CD4-positive, CD25-positive, alpha-beta regulatory T cell (primary cell): ENCODE data around the gene MAGEB5. TPM values are rescaled to one million over a fixed set of nuclear protein-coding genes. Genes with fewer than 3 reads are reported as not detected.

Experiments used
- ATAC-seq, 2 donors: fragments of 150-1000 bp; cut with Tn5 transposase; one replicate each; pipeline ENCODE4 v1.10.0; 2021; ENCODE audit warnings: low read depth in 2 of 2, moderate number of reproducible peaks in 2 of 2, moderate library complexity in 1 of 2
- DNase-seq, 3 donors: peaks; one replicate each; pipeline versions ENCODE4 v3.0.0 to v3.0.0-alpha.2; 2012 to 2022; ENCODE audit warnings: mixed read lengths in 1 of 3
- H3K27ac ChIP-seq: one replicate; pipeline ENCODE4 v1.7.0; 2013; ENCODE audit warnings: mild to moderate bottlenecking, low read length; ENCODE audit not compliant: insufficient read depth, poor library complexity, severe bottlenecking
- H3K27me3 ChIP-seq: one replicate; pipeline ENCODE4 v1.7.0; 2013; ENCODE audit warnings: low read length; ENCODE audit not compliant: control insufficient read depth, insufficient read depth
- H3K36me3 ChIP-seq: one replicate; pipeline ENCODE4 v1.7.0; 2013; ENCODE audit warnings: mild to moderate bottlenecking, low read length, moderate library complexity; ENCODE audit not compliant: control insufficient read depth, insufficient read depth
- H3K4me1 ChIP-seq: 2 replicates; pipeline ENCODE4 v1.7.0; 2013; ENCODE audit warnings: mild to moderate bottlenecking, low read length; ENCODE audit not compliant: insufficient read depth, control insufficient read depth, poor library complexity, severe bottlenecking
- H3K4me3 ChIP-seq: one replicate; pipeline ENCODE4 v1.7.0; 2013; ENCODE audit warnings: low read depth, mild to moderate bottlenecking, low read length, moderate library complexity
- H3K9me3 ChIP-seq, 2 experiments: 1 replicate in 1 of 2; 2 replicates in 1 of 2; pipeline ENCODE4 v1.7.0; 2013; ENCODE audit warnings: low read length in 2 of 2, mild to moderate bottlenecking in 1 of 2, moderate library complexity in 1 of 2; ENCODE audit not compliant: control insufficient read depth in 2 of 2
- H3K27ac Mint-ChIP-seq, 3 donors: one replicate each; pipeline ENCODE4 v1.8.0; 2020 to 2022; ENCODE audit warnings: mild to moderate bottlenecking in 3 of 3, mixed read lengths in 3 of 3, moderate library complexity in 2 of 3
- H3K27me3 Mint-ChIP-seq: one replicate; pipeline ENCODE4 v1.8.0; 2022; ENCODE audit warnings: mild to moderate bottlenecking, mixed read lengths
- H3K36me3 Mint-ChIP-seq: one replicate; pipeline ENCODE4 v1.8.0; 2020; ENCODE audit warnings: mixed read lengths
- H3K4me1 Mint-ChIP-seq, 4 donors: one replicate each; pipeline ENCODE4 v1.8.0; 2020 to 2022; ENCODE audit warnings: mixed read lengths in 4 of 4, mild to moderate bottlenecking in 1 of 4
- H3K4me3 Mint-ChIP-seq, 4 donors: one replicate each; pipeline ENCODE4 v1.8.0; 2020 to 2022; ENCODE audit warnings: mild to moderate bottlenecking in 4 of 4, mixed read lengths in 4 of 4, moderate library complexity in 3 of 4
- H3K9me3 Mint-ChIP-seq, 7 donors: one replicate each; pipeline ENCODE4 v1.8.0; 2020 to 2022; ENCODE audit warnings: mixed read lengths in 7 of 7, mild to moderate bottlenecking in 3 of 7, moderate library complexity in 2 of 7
- polyA plus RNA-seq, 4 donors: library from polyadenylated mRNA; unstranded; fragments of 300-500 nt; fragmentation: Illumina TruSeq; gene quantifications; one replicate each; pipeline ENCODE4 v1.2.3, GENCODE V29; 2021
- total RNA-seq: library from RNA; stranded (reverse); gene quantifications from one replicate; pipeline ENCODE4 v1.2.3, GENCODE V29; 2022

The MAGEB5 gene
- total and polyA plus RNA-seq, 5 donors from 2014 or later = not detected

- Histone ChIP-seq H3K27me3 (no peaks in the 10 kb centered on the region), H3K9me3 (no peaks in the 10 kb centered on the region), H3K36me3 (no peaks in the 10 kb centered on the region), H3K27ac (no peak overlapping the region), H3K4me3 (no peak overlapping the region), H3K4me1 (no peaks in the 10 kb centered on the region)
- DNase-seq = no peak
- ATAC-seq = no peak
- Mint-ChIP-seq H3K27me3 (no peaks in the 10 kb centered on the region), H3K27ac (no peak overlapping the region), H3K4me3 (no peak overlapping the region), H3K36me3 (no peaks in the 10 kb centered on the region), H3K9me3 (peaks cover 0 to 4% (median 0%) of the 10 kb centered on the region in 7 donors), H3K4me1 (no peaks in the 10 kb centered on the region)
These were observed 38.5 kb downstream of the MAGEB5 start for GRCh38 chrX:26254436-26254835.

GRCh38 chrX:26262121-26262523 is 46.2 kb downstream of the MAGEB5 start:
- Histone ChIP-seq H3K9me3 (no peaks in the 10 kb centered on the region), H3K27me3 (no peaks in the 10 kb centered on the region), H3K4me1 (no peaks in the 10 kb centered on the region), H3K4me3 (no peak overlapping the region), H3K27ac (no peak overlapping the region), H3K36me3 (no peaks in the 10 kb centered on the region)
- H3K4me1 Mint-ChIP-seq = no peaks in the 10 kb centered on the region
- no peaks in the 10 kb centered on the region for H3K36me3 Mint-ChIP-seq
- no peak for DNase-seq
- H3K27ac Mint-ChIP-seq = no peak overlapping the region
- H3K9me3 Mint-ChIP-seq = peaks cover 0 to 3% (median 0%) of the 10 kb centered on the region in 7 donors
- no peaks in the 10 kb centered on the region for H3K27me3 Mint-ChIP-seq
- ATAC-seq = no peak
- no peak overlapping the region for H3K4me3 Mint-ChIP-seq

Other genes starting within 250 kb of the MAGEB5 start
- not detected for gene MAGEB18, start 77.8 kb upstream of the MAGEB5 start, total RNA-seq
- gene MAGEB18, start 77.8 kb upstream of the MAGEB5 start, polyA plus RNA-seq = not detected
- gene MAGEB6B, start 55.6 kb upstream of the MAGEB5 start, total RNA-seq = not detected
- gene MAGEB6B, start 55.6 kb upstream of the MAGEB5 start, polyA plus RNA-seq = not detected
- gene MAGEB6, start 23.7 kb upstream of the MAGEB5 start, total RNA-seq = not detected
- gene MAGEB6, start 23.7 kb upstream of the MAGEB5 start, polyA plus RNA-seq = not detected